IgD-negative memory B cell (primary cell): ENCODE measurements around the gene SARDH. TPM values are rescaled to one million over a fixed set of nuclear protein-coding genes. Genes with fewer than 3 reads are reported as not detected.

Experiments
- H3K27ac Mint-ChIP-seq, 3 donors: one replicate each; pipeline ENCODE4 v1.8.0; 2020 to 2022; ENCODE audit warnings: mild to moderate bottlenecking in 3 of 3, mixed read lengths in 3 of 3, moderate library complexity in 1 of 3
- H3K27me3 Mint-ChIP-seq: one replicate; pipeline ENCODE4 v1.8.0; 2021; ENCODE audit warnings: mixed read lengths
- H3K36me3 Mint-ChIP-seq: one replicate; pipeline ENCODE4 v1.8.0; 2020; ENCODE audit warnings: mild to moderate bottlenecking, mixed read lengths
- H3K4me1 Mint-ChIP-seq, 3 donors: one replicate each; pipeline ENCODE4 v1.8.0; 2020 to 2022; ENCODE audit warnings: mixed read lengths in 3 of 3, mild to moderate bottlenecking in 1 of 3
- H3K4me3 Mint-ChIP-seq, 4 donors: one replicate each; pipeline ENCODE4 v1.8.0; 2020 to 2022; ENCODE audit warnings: mild to moderate bottlenecking in 4 of 4, mixed read lengths in 4 of 4, moderate library complexity in 3 of 4
- H3K9me3 Mint-ChIP-seq, 3 donors: one replicate each; pipeline ENCODE4 v1.8.0; 2020 to 2021; ENCODE audit warnings: mixed read lengths in 3 of 3, mild to moderate bottlenecking in 1 of 3
- polyA plus RNA-seq: library from polyadenylated mRNA; unstranded; fragments of 300-500 nt; fragmentation: Illumina TruSeq; gene quantifications from one replicate; pipeline ENCODE4 v1.2.3, GENCODE V29; 2021

The SARDH gene
- polyA plus RNA-seq, 1 donor from 2014 or later: 0.30 TPM

GRCh38 chr9:133702798-133703590 is 35.2 kb downstream of the SARDH start:
- H3K27ac Mint-ChIP-seq: peak overlapping the region in 1 of 3 donors; percentile 71
- peaks cover 28% of the 10 kb centered on the region for H3K27me3 Mint-ChIP-seq
- peaks cover 0 to 2% (median 0%) of the 10 kb centered on the region in 3 donors for H3K9me3 Mint-ChIP-seq
- H3K4me1 Mint-ChIP-seq: peaks cover 5 to 7% (median 5%) of the 10 kb centered on the region in 3 donors
- H3K36me3 Mint-ChIP-seq: peaks cover 2% of the 10 kb centered on the region
- peak overlapping the region in 1 of 4 donors; percentile 60 for H3K4me3 Mint-ChIP-seq

GRCh38 chr9:133701981-133702797 is 36.0 kb downstream of the SARDH start:
- peak overlapping the region in 1 of 3 donors; percentile 71 for H3K27ac Mint-ChIP-seq
- peaks cover 0 to 2% (median 0%) of the 10 kb centered on the region in 3 donors for H3K9me3 Mint-ChIP-seq
- H3K36me3 Mint-ChIP-seq: peaks cover 2% of the 10 kb centered on the region
- peaks cover 5 to 7% (median 5%) of the 10 kb centered on the region in 3 donors for H3K4me1 Mint-ChIP-seq
- peak overlapping the region in 2 of 4 donors; percentile 60 to 68 for H3K4me3 Mint-ChIP-seq
- peaks cover 30% of the 10 kb centered on the region for H3K27me3 Mint-ChIP-seq

GRCh38 chr9:133701321-133701980 is 36.7 kb downstream of the SARDH start:
- H3K27me3 Mint-ChIP-seq: peaks cover 30% of the 10 kb centered on the region
- H3K27ac Mint-ChIP-seq: no peak overlapping the region
- H3K9me3 Mint-ChIP-seq: peaks cover 0 to 2% (median 0%) of the 10 kb centered on the region in 3 donors

GRCh38 chr9:133700819-133701320 is 37.3 kb downstream of the SARDH start:
- Mint-ChIP-seq H3K9me3 (peaks cover 0 to 2% (median 0%) of the 10 kb centered on the region in 3 donors), H3K27ac (peak overlapping the region in 1 of 3 donors; percentile 12), H3K4me1 (peaks cover 5 to 6% (median 5%) of the 10 kb centered on the region in 3 donors), H3K4me3 (peak overlapping the region in 1 of 4 donors; percentile 4), H3K36me3 (peaks cover 2% of the 10 kb centered on the region), H3K27me3 (peaks cover 30% of the 10 kb centered on the region)

More at GRCh38 chr9:133701321-133701980, 36.7 kb downstream of the SARDH start:
- Mint-ChIP-seq H3K4me1 (peaks cover 5 to 6% (median 5%) of the 10 kb centered on the region in 3 donors), H3K4me3 (peak overlapping the region in 2 of 4 donors; percentile 17 to 68), H3K36me3 (peaks cover 2% of the 10 kb centered on the region)

- no peak overlapping the region for H3K4me3 Mint-ChIP-seq
- H3K27me3 Mint-ChIP-seq: peaks cover 33% of the 10 kb centered on the region
- peaks cover 0 to 2% (median 0%) of the 10 kb centered on the region in 3 donors for H3K9me3 Mint-ChIP-seq
These were observed 38.6 kb downstream of the SARDH start for GRCh38 chr9:133699546-133699945.

GRCh38 chr9:133696071-133696472 is 42.1 kb downstream of the SARDH start:
- Mint-ChIP-seq H3K4me3 (no peak overlapping the region), H3K9me3 (peaks cover 0 to 2% (median 0%) of the 10 kb centered on the region in 3 donors), H3K36me3 (no peaks in the 10 kb centered on the region), H3K4me1 (peaks cover 0 to 4% (median 0%) of the 10 kb centered on the region in 3 donors), H3K27me3 (peaks cover 23% of the 10 kb centered on the region), H3K27ac (no peak overlapping the region)

More at GRCh38 chr9:133699546-133699945, 38.6 kb downstream of the SARDH start:
- peaks cover 5 to 6% (median 5%) of the 10 kb centered on the region in 3 donors for H3K4me1 Mint-ChIP-seq
- H3K27ac Mint-ChIP-seq: no peak overlapping the region
- no peaks in the 10 kb centered on the region for H3K36me3 Mint-ChIP-seq

GRCh38 chr9:133694686-133695085 is 43.5 kb downstream of the SARDH start:
- Mint-ChIP-seq H3K27ac (no peak overlapping the region), H3K4me3 (no peak overlapping the region), H3K36me3 (no peaks in the 10 kb centered on the region), H3K27me3 (peaks cover 18% of the 10 kb centered on the region), H3K4me1 (no peaks in the 10 kb centered on the region), H3K9me3 (peaks cover 0 to 2% (median 0%) of the 10 kb centered on the region in 3 donors)

GRCh38 chr9:133693703-133694529 is 44.2 kb downstream of the SARDH start:
- H3K4me1 Mint-ChIP-seq: no peaks in the 10 kb centered on the region
- no peak overlapping the region for H3K4me3 Mint-ChIP-seq
- H3K27ac Mint-ChIP-seq: peak overlapping the region in 1 of 3 donors; percentile 69
- no peaks in the 10 kb centered on the region for H3K36me3 Mint-ChIP-seq
- H3K27me3 Mint-ChIP-seq: peaks cover 14% of the 10 kb centered on the region
- no peaks in the 10 kb centered on the region for H3K9me3 Mint-ChIP-seq

- Mint-ChIP-seq H3K27me3 (peaks cover 13% of the 10 kb centered on the region), H3K9me3 (no peaks in the 10 kb centered on the region), H3K4me1 (no peaks in the 10 kb centered on the region), H3K4me3 (no peak overlapping the region), H3K36me3 (no peaks in the 10 kb centered on the region), H3K27ac (peak overlapping the region in 1 of 3 donors; percentile 69)
These were observed 45.0 kb downstream of the SARDH start for GRCh38 chr9:133693116-133693515.

- H3K36me3 Mint-ChIP-seq: no peaks in the 10 kb centered on the region
- no peak overlapping the region for H3K4me3 Mint-ChIP-seq
- no peaks in the 10 kb centered on the region for H3K9me3 Mint-ChIP-seq
- H3K27me3 Mint-ChIP-seq: peaks cover 11% of the 10 kb centered on the region
- H3K27ac Mint-ChIP-seq: no peak overlapping the region
- no peaks in the 10 kb centered on the region for H3K4me1 Mint-ChIP-seq
These were observed 45.7 kb downstream of the SARDH start for GRCh38 chr9:133692364-133692985.

- Mint-ChIP-seq H3K9me3 (no peaks in the 10 kb centered on the region), H3K4me3 (no peak overlapping the region), H3K27me3 (peaks cover 11% of the 10 kb centered on the region), H3K4me1 (no peaks in the 10 kb centered on the region), H3K27ac (no peak overlapping the region), H3K36me3 (no peaks in the 10 kb centered on the region)
These were observed 46.4 kb downstream of the SARDH start for GRCh38 chr9:133691626-133692363.

- Mint-ChIP-seq H3K27ac (no peak overlapping the region), H3K36me3 (no peaks in the 10 kb centered on the region), H3K27me3 (peaks cover 11% of the 10 kb centered on the region)
These were observed 47.0 kb downstream of the SARDH start for GRCh38 chr9:133691191-133691590.

GRCh38 chr9:133690081-133690561 is 48.0 kb downstream of the SARDH start:
- Mint-ChIP-seq H3K4me3 (no peak overlapping the region), H3K27me3 (peaks cover 11% of the 10 kb centered on the region), H3K27ac (no peak overlapping the region), H3K36me3 (no peaks in the 10 kb centered on the region), H3K9me3 (no peaks in the 10 kb centered on the region), H3K4me1 (no peaks in the 10 kb centered on the region)

More at GRCh38 chr9:133691191-133691590, 47.0 kb downstream of the SARDH start:
- Mint-ChIP-seq H3K4me1 (no peaks in the 10 kb centered on the region), H3K4me3 (no peak overlapping the region), H3K9me3 (no peaks in the 10 kb centered on the region)
